ENCODE data around the gene GRIK3.

The GRIK3 gene

DNA sequence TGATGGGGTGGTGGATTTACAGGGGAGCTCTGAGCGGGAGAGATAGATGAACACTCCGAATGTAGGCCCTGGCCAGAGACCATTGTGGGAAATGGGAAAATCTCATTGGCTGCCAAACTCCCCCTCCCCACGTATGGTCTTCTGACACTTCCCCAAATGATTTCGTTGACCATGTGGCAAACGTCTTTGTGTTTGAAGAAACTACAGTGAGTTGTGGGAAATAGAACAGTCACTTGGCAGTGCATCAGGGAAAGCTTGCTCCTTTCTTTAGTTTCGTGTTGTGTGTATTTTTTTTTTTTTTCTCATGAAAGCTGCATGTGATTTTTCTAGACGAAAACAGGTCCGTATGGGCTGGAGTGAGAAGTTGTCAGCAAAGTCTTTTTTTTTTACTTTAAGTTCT lies 25.0 kb upstream of the GRIK3 start:
- no peaks in the 10 kb centered on the region for H3K36me3 ChIP-seq (ENCODE audit: control insufficient read depth in 4 of 4, insufficient read depth in 4 of 4, low read length in 3 of 4)
- H3K27ac ChIP-seq (ENCODE audit: insufficient read depth in 1 of 2, low read depth in 1 of 2, low read length in 2 of 2, poor library complexity in 1 of 2, severe bottlenecking in 2 of 2) = no peak overlapping the region
- H3K27me3 ChIP-seq (replicated peaks in 2 of 5; ENCODE audit: control insufficient read depth in 4 of 5, insufficient read depth in 5 of 5, low read length in 4 of 5) = peaks cover 0 to 38% (median 0%) of the 10 kb centered on the region in 5 experiments
- CTCF ChIA-PET = no interaction called here
- H3K4me1 ChIP-seq (ENCODE audit: control extremely low read depth in 1 of 4, control insufficient read depth in 4 of 4, insufficient read depth in 4 of 4, low read length in 3 of 4) = no peaks in the 10 kb centered on the region
- H3K9me3 ChIP-seq (ENCODE audit: control extremely low read depth in 1 of 5, control insufficient read depth in 4 of 5, insufficient read depth in 2 of 5, low read depth in 1 of 5, low read length in 4 of 5) = peaks cover 0 to 3% (median 0%) of the 10 kb centered on the region in 5 experiments
- DNase-seq = no peak
- POLR2A ChIA-PET = no interaction called here
- no peak overlapping the region for H3K4me3 ChIP-seq (ENCODE audit: control insufficient read depth in 1 of 7, extremely low read depth in 1 of 7, insufficient read depth in 4 of 7, low read depth in 2 of 7, low read length in 6 of 7)
- 56% methylated on average over 3 of the region's 8 CpGs for WGBS (ENCODE audit: insufficient coverage)

DNA sequence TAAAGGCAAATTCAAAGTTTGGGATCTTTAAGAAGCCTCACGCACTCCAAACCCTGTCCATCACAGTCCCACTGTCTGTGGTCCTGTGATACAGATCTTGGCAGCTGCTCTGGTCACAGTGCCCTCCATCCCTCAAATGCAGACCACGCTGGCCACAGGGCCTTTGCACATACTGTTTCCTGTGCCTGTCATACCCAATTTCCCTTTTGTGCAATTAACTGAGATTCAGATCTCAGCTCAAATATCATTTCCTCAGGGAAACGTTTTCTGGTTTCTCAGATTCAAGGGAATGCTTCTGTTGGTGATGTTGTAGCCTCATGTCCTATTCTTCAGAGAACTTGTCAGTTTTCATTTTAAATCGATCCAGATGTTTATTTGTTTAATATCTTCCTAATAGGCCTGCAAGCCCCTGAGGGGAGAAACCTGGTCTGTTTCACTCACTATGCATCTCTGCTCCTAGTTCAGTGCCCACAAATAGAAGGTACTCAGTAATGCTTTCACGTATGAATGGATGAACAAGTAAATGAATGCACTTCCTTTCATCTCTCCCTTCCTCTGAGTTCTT lies 24.2 kb upstream of the GRIK3 start:
- ChIA-PET CTCF (no interaction called here), POLR2A (no interaction called here)
- Histone ChIP-seq H3K27ac (ENCODE audit: insufficient read depth in 1 of 2, low read depth in 1 of 2, low read length in 2 of 2, poor library complexity in 1 of 2, severe bottlenecking in 2 of 2) (no peak overlapping the region), H3K27me3 (replicated peaks in 2 of 5; ENCODE audit: control insufficient read depth in 4 of 5, insufficient read depth in 5 of 5, low read length in 4 of 5) (peaks cover 0 to 32% (median 0%) of the 10 kb centered on the region in 5 experiments), H3K4me1 (ENCODE audit: control extremely low read depth in 1 of 4, control insufficient read depth in 4 of 4, insufficient read depth in 4 of 4, low read length in 3 of 4) (no peaks in the 10 kb centered on the region), H3K9me3 (ENCODE audit: control extremely low read depth in 1 of 5, control insufficient read depth in 4 of 5, insufficient read depth in 2 of 5, low read depth in 1 of 5, low read length in 4 of 5) (peaks cover 0 to 3% (median 0%) of the 10 kb centered on the region in 5 experiments), H3K36me3 (ENCODE audit: control insufficient read depth in 4 of 4, insufficient read depth in 4 of 4, low read length in 3 of 4) (no peaks in the 10 kb centered on the region), H3K4me3 (ENCODE audit: control insufficient read depth in 1 of 7, extremely low read depth in 1 of 7, insufficient read depth in 4 of 7, low read depth in 2 of 7, low read length in 6 of 7) (no peak overlapping the region)
- WGBS (ENCODE audit: insufficient coverage) = 95% methylated on average over 4 of the region's 5 CpGs
- no peak for DNase-seq

DNA sequence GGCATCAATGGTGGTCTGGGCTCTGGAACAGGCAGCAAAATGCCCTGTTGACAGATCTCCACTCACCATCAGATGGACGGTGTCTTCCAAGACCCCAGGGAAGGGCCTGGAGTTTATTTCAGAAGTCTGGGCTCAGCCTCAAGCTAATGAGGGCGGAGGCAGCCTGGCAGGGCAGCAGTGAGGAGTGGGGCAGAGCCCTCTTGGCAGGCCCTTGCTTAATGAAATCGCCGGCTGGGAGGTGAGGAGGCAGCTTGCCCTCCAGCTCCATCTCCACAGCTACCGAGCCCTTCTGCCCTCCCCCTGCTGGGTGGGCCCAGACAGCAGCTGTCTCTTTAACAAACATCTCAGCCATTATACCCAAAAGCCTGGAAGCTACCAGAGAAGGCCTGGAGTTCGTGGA lies 22.0 kb upstream of the GRIK3 start:
- Histone ChIP-seq H3K4me1 (ENCODE audit: control extremely low read depth in 1 of 4, control insufficient read depth in 4 of 4, insufficient read depth in 4 of 4, low read length in 3 of 4) (no peaks in the 10 kb centered on the region), H3K4me3 (ENCODE audit: control insufficient read depth in 1 of 7, extremely low read depth in 1 of 7, insufficient read depth in 4 of 7, low read depth in 2 of 7, low read length in 6 of 7) (no peak overlapping the region), H3K27me3 (replicated peaks in 2 of 5; ENCODE audit: control insufficient read depth in 4 of 5, insufficient read depth in 5 of 5, low read length in 4 of 5) (peaks cover 0 to 23% (median 4%) of the 10 kb centered on the region in 5 experiments), H3K36me3 (ENCODE audit: control insufficient read depth in 4 of 4, insufficient read depth in 4 of 4, low read length in 3 of 4) (no peaks in the 10 kb centered on the region), H3K9me3 (ENCODE audit: control extremely low read depth in 1 of 5, control insufficient read depth in 4 of 5, insufficient read depth in 2 of 5, low read depth in 1 of 5, low read length in 4 of 5) (peaks cover 0 to 3% (median 0%) of the 10 kb centered on the region in 5 experiments), H3K27ac (ENCODE audit: insufficient read depth in 1 of 2, low read depth in 1 of 2, low read length in 2 of 2, poor library complexity in 1 of 2, severe bottlenecking in 2 of 2) (no peak overlapping the region)
- CTCF ChIA-PET = no interaction called here
- POLR2A ChIA-PET = no interaction called here
- WGBS (ENCODE audit: insufficient coverage) = 72% methylated on average over 4 of the region's 6 CpGs
- DNase-seq = no peak

DNA sequence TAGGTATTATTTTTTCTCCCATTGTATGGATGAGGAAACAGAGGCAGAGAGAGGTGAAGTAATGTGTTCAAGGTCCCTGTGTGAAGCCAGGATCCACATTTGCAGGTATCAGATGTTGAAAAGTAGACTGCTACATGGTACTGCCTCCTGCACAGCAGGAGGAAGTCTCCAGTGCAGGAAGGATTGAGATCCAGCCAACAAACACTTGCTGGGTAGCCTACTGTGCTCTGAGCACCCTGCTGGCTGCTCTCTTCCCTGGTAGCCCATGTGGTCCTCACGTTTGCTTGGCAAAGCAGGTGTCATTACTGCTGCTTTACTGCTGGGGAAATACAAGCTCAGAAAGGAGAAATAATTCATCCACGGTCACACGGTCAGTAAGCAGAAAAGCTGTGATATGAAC lies 21.3 kb upstream of the GRIK3 start:
- Histone ChIP-seq H3K27ac (ENCODE audit: insufficient read depth in 1 of 2, low read depth in 1 of 2, low read length in 2 of 2, poor library complexity in 1 of 2, severe bottlenecking in 2 of 2) (no peak overlapping the region), H3K4me1 (ENCODE audit: control extremely low read depth in 1 of 4, control insufficient read depth in 4 of 4, insufficient read depth in 4 of 4, low read length in 3 of 4) (no peaks in the 10 kb centered on the region), H3K27me3 (replicated peaks in 2 of 5; ENCODE audit: control insufficient read depth in 4 of 5, insufficient read depth in 5 of 5, low read length in 4 of 5) (peaks cover 0 to 25% (median 4%) of the 10 kb centered on the region in 5 experiments), H3K9me3 (ENCODE audit: control extremely low read depth in 1 of 5, control insufficient read depth in 4 of 5, insufficient read depth in 2 of 5, low read depth in 1 of 5, low read length in 4 of 5) (peaks cover 0 to 3% (median 0%) of the 10 kb centered on the region in 5 experiments), H3K4me3 (ENCODE audit: control insufficient read depth in 1 of 7, extremely low read depth in 1 of 7, insufficient read depth in 4 of 7, low read depth in 2 of 7, low read length in 6 of 7) (no peak overlapping the region), H3K36me3 (ENCODE audit: control insufficient read depth in 4 of 4, insufficient read depth in 4 of 4, low read length in 3 of 4) (no peaks in the 10 kb centered on the region)
- no peak for DNase-seq
- POLR2A ChIA-PET = no interaction called here
- WGBS (ENCODE audit: insufficient coverage) = 51% methylated on average over 3 of the region's 3 CpGs
- CTCF ChIA-PET = no interaction called here

DNA sequence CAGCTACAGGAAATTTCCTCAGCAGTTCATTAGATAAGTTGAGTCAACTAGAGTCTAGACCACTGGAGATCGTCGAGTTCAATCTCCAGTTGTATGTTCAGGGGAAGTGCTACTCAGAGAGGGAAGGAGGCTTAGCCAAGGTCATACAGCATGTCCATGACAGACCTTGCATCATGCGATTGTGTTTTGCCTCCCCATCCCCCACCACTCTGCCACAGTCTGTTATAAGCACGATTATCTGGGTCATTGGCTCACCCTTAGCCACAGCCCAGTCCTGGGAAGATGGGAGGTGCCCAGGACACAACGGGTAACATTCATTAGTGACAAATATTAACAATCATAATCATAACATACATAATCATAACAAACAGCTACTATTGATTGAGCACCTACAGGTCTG lies 18.9 kb upstream of the GRIK3 start:
- no peak for DNase-seq
- WGBS (ENCODE audit: insufficient coverage) = 83% methylated on average over 2 of the region's 5 CpGs

DNA sequence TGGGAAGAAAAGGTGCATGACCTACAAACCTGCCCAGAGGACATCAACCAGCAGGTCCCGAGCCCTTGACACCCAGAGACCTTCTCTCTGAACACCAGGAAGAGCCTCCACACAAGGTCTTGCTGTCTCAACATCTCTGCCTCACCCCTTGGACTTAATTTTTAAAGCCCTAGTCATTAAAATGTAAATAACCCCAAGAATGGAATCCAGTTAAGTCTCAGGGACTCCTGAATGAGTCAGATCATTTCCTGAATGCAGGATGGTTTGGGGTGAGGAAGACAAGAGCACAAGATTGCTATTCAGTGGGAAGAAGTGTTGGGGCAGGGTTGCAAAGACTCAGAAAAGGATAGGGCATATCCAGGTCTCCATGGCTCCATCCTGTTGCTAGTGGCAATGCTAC lies 17.8 kb upstream of the GRIK3 start:
- no peaks in the 10 kb centered on the region for H3K36me3 ChIP-seq (ENCODE audit: control insufficient read depth in 4 of 4, insufficient read depth in 4 of 4, low read length in 3 of 4)
- CTCF ChIA-PET = no interaction called here
- H3K27ac ChIP-seq (ENCODE audit: insufficient read depth in 1 of 2, low read depth in 1 of 2, low read length in 2 of 2, poor library complexity in 1 of 2, severe bottlenecking in 2 of 2) = no peak overlapping the region
- no peaks in the 10 kb centered on the region for H3K9me3 ChIP-seq (ENCODE audit: control extremely low read depth in 1 of 5, control insufficient read depth in 4 of 5, insufficient read depth in 2 of 5, low read depth in 1 of 5, low read length in 4 of 5)
- no peak overlapping the region for H3K4me3 ChIP-seq (ENCODE audit: control insufficient read depth in 1 of 7, extremely low read depth in 1 of 7, insufficient read depth in 4 of 7, low read depth in 2 of 7, low read length in 6 of 7)
- POLR2A ChIA-PET = no interaction called here
- H3K4me1 ChIP-seq (ENCODE audit: control extremely low read depth in 1 of 4, control insufficient read depth in 4 of 4, insufficient read depth in 4 of 4, low read length in 3 of 4) = no peaks in the 10 kb centered on the region
- DNase-seq = no peak
- WGBS (ENCODE audit: insufficient coverage) = 91% methylated on average over 1 of the region's 1 CpG
- peaks cover 0 to 34% (median 4%) of the 10 kb centered on the region in 5 experiments for H3K27me3 ChIP-seq (replicated peaks in 2 of 5; ENCODE audit: control insufficient read depth in 4 of 5, insufficient read depth in 5 of 5, low read length in 4 of 5)

More for the DNA sequence above, 18.9 kb upstream of the GRIK3 start:
- H3K4me3 ChIP-seq (ENCODE audit: control insufficient read depth in 1 of 7, extremely low read depth in 1 of 7, insufficient read depth in 4 of 7, low read depth in 2 of 7, low read length in 6 of 7) = no peak overlapping the region
- CTCF ChIA-PET = no interaction called here
- peaks cover 0 to 31% (median 4%) of the 10 kb centered on the region in 5 experiments for H3K27me3 ChIP-seq (replicated peaks in 2 of 5; ENCODE audit: control insufficient read depth in 4 of 5, insufficient read depth in 5 of 5, low read length in 4 of 5)
- no peaks in the 10 kb centered on the region for H3K4me1 ChIP-seq (ENCODE audit: control extremely low read depth in 1 of 4, control insufficient read depth in 4 of 4, insufficient read depth in 4 of 4, low read length in 3 of 4)
- POLR2A ChIA-PET = no interaction called here
- no peak overlapping the region for H3K27ac ChIP-seq (ENCODE audit: insufficient read depth in 1 of 2, low read depth in 1 of 2, low read length in 2 of 2, poor library complexity in 1 of 2, severe bottlenecking in 2 of 2)
- no peaks in the 10 kb centered on the region for H3K36me3 ChIP-seq (ENCODE audit: control insufficient read depth in 4 of 4, insufficient read depth in 4 of 4, low read length in 3 of 4)
- H3K9me3 ChIP-seq (ENCODE audit: control extremely low read depth in 1 of 5, control insufficient read depth in 4 of 5, insufficient read depth in 2 of 5, low read depth in 1 of 5, low read length in 4 of 5) = no peaks in the 10 kb centered on the region

DNA sequence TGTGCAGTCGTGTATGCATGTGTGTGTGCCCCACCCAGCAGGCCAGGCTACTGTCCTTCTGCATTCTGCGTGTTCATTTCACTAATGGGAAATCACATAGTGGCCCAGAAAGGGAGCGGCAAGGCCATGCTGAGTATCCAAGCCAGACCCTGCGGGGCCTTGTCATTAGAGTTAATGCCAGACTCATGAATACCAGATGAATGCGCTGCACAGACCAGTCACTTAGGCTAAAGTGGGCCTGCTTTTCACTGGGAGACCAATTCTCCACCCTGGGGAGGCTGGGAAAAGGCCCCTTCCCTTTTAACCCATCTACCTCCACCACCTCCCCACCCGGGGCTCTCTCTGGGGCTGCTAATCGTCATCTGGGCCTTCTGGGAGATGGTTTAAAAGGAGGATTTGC lies 17.0 kb upstream of the GRIK3 start:
- CTCF ChIA-PET = no interaction called here
- POLR2A ChIA-PET = no interaction called here
- H3K4me3 ChIP-seq (ENCODE audit: control insufficient read depth in 1 of 7, extremely low read depth in 1 of 7, insufficient read depth in 4 of 7, low read depth in 2 of 7, low read length in 6 of 7) = no peak overlapping the region
- DNase-seq = no peak
- 91% methylated on average over 5 of the region's 7 CpGs for whole genome bisulfite sequencing (ENCODE audit: insufficient coverage)
- no peaks in the 10 kb centered on the region for H3K4me1 ChIP-seq (ENCODE audit: control extremely low read depth in 1 of 4, control insufficient read depth in 4 of 4, insufficient read depth in 4 of 4, low read length in 3 of 4)
- H3K36me3 ChIP-seq (ENCODE audit: control insufficient read depth in 4 of 4, insufficient read depth in 4 of 4, low read length in 3 of 4) = no peaks in the 10 kb centered on the region
- no peak overlapping the region for H3K27ac ChIP-seq (ENCODE audit: insufficient read depth in 1 of 2, low read depth in 1 of 2, low read length in 2 of 2, poor library complexity in 1 of 2, severe bottlenecking in 2 of 2)
- no peaks in the 10 kb centered on the region for H3K9me3 ChIP-seq (ENCODE audit: control extremely low read depth in 1 of 5, control insufficient read depth in 4 of 5, insufficient read depth in 2 of 5, low read depth in 1 of 5, low read length in 4 of 5)
- H3K27me3 ChIP-seq (replicated peaks in 2 of 5; ENCODE audit: control insufficient read depth in 4 of 5, insufficient read depth in 5 of 5, low read length in 4 of 5) = peaks cover 0 to 38% (median 4%) of the 10 kb centered on the region in 5 experiments

Data from common myeloid progenitor, CD34-positive (primary cell).